ENCODE results near the gene NOL4. TPM values are rescaled to one million over a fixed set of nuclear protein-coding genes. Genes with fewer than 3 reads are reported as not detected.
A peak's percentile ranks its signal among the peaks of the same experiment; 100 is the strongest.

NOL4 gene
- total and polyA plus RNA-seq, 10 of the 15 experiments (the other 5 are each of a cell fraction or from before 2014, with no cell fraction given) = 1.3 to 10.0 (median 6.3) TPM

- Histone ChIP-seq H3K36me3 (ENCODE audit: control insufficient read depth in 2 of 2, insufficient read depth in 2 of 2, low read length in 1 of 2) (no peaks in the 10 kb centered on the region), H3K4me2 (ENCODE audit: control insufficient read depth, insufficient read depth) (no peak overlapping the region), H3K27me3 (replicated peaks in 1 of 2; ENCODE audit: control insufficient read depth in 2 of 2, insufficient read depth in 2 of 2, low read length in 1 of 2) (no peaks in the 10 kb centered on the region), H4K20me1 (ENCODE audit: control insufficient read depth, insufficient read depth) (no peaks in the 10 kb centered on the region), H3K79me2 (ENCODE audit: control insufficient read depth, insufficient read depth, low read length) (no peaks in the 10 kb centered on the region), H3K9me3 (replicated peaks; ENCODE audit: control insufficient read depth, insufficient read depth, low read length) (no peaks in the 10 kb centered on the region), H2AFZ (ENCODE audit: control insufficient read depth, low read depth, low read length) (no peak overlapping the region), H3K4me3 (no peak overlapping the region), H3K4me1 (ENCODE audit: control insufficient read depth, insufficient read depth, low read length) (no peaks in the 10 kb centered on the region), H3K27ac (ENCODE audit: control insufficient read depth, insufficient read depth) (no peak overlapping the region), H3K9ac (ENCODE audit: control insufficient read depth, insufficient read depth, low read length) (no peak overlapping the region)
- ChIA-PET POLR2A (interaction anchor here (1.1 to 1.8 kb wide), 2 partner anchors 13 to 22 kb away, joined by 6 read pairs; no protein-coding TSS in a partner anchor), RAD21 (ENCODE audit: unreplicated experiment) (interaction anchor here (0.7 kb wide), 1 partner anchor 156 kb away, joined by 3 read pairs; no protein-coding TSS in a partner anchor), CTCF (interaction anchor here (1.0 kb wide), 1 partner anchor 85 kb away, joined by 4 read pairs; no protein-coding TSS in a partner anchor), SMC1A (ENCODE audit: uncharacterized antibody, unreplicated experiment) (interaction anchor here (0.8 to 1.9 kb wide), 4 partner anchors 13 to 85 kb away, joined by 3 to 8 read pairs (median 6); no protein-coding TSS in a partner anchor)
- intact Hi-C loops (cut with micrococcal nuclease; ENCODE audit: unreplicated experiment) = no loop called here
- ATAC-seq = peak; percentile 52
- in situ Hi-C loops (cut with MboI) = no loop called here
- DNase-seq (ENCODE audit: low read depth, low spot score) = no peak
- no peak for FAIRE-seq
- no TSS peak for BruUV-seq (replicated peaks)
- TF ChIP-seq YBX1 (IDR thresholded peaks at IDR 0.05) (no peak), ZSCAN29 (IDR thresholded peaks at IDR 0.05) (no peak), ZBTB33 (IDR thresholded peaks at IDR 0.05) (no peak), PBX3 (IDR thresholded peaks at IDR 0.05; ENCODE audit: insufficient replicate concordance, low read depth, low read length) (no peak), HCFC1 (IDR thresholded peaks at IDR 0.05; ENCODE audit: low read length) (no peak), ZNF384 (IDR thresholded peaks at IDR 0.05; ENCODE audit: borderline replicate concordance, low read depth, low read length) (no peak), MTA2 (IDR thresholded peaks at IDR 0.05; ENCODE audit: low read depth) (no peak), MEF2B (IDR thresholded peaks at IDR 0.05; ENCODE audit: partially characterized antibody, poor library complexity, severe bottlenecking) (peak; percentile 66), CBX3 (IDR thresholded peaks at IDR 0.05; ENCODE audit: borderline replicate concordance, low read depth) (no peak), ATF7 (IDR thresholded peaks at IDR 0.05; ENCODE audit: low read depth) (no peak), TCF3 (IDR thresholded peaks at IDR 0.05; ENCODE audit: borderline replicate concordance, insufficient read depth, low read depth, low read length) (no peak), SUPT20H (IDR thresholded peaks at IDR 0.05; ENCODE audit: borderline replicate concordance, control insufficient read depth, low read depth, low read length) (no peak)
- TF ChIP-seq, protein P1, sequence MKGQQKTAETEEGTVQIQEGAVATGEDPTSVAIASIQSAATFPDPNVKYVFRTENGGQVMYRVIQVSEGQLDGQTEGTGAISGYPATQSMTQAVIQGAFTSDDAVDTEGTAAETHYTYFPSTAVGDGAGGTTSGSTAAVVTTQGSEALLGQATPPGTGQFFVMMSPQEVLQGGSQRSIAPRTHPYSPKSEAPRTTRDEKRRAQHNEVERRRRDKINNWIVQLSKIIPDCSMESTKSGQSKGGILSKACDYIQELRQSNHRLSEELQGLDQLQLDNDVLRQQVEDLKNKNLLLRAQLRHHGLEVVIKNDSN (IDR thresholded peaks at IDR 0.05; ENCODE audit: borderline replicate concordance, extremely low read length, insufficient read depth, low read depth, low read length) = no peak
- TF ChIP-seq, protein P2, sequence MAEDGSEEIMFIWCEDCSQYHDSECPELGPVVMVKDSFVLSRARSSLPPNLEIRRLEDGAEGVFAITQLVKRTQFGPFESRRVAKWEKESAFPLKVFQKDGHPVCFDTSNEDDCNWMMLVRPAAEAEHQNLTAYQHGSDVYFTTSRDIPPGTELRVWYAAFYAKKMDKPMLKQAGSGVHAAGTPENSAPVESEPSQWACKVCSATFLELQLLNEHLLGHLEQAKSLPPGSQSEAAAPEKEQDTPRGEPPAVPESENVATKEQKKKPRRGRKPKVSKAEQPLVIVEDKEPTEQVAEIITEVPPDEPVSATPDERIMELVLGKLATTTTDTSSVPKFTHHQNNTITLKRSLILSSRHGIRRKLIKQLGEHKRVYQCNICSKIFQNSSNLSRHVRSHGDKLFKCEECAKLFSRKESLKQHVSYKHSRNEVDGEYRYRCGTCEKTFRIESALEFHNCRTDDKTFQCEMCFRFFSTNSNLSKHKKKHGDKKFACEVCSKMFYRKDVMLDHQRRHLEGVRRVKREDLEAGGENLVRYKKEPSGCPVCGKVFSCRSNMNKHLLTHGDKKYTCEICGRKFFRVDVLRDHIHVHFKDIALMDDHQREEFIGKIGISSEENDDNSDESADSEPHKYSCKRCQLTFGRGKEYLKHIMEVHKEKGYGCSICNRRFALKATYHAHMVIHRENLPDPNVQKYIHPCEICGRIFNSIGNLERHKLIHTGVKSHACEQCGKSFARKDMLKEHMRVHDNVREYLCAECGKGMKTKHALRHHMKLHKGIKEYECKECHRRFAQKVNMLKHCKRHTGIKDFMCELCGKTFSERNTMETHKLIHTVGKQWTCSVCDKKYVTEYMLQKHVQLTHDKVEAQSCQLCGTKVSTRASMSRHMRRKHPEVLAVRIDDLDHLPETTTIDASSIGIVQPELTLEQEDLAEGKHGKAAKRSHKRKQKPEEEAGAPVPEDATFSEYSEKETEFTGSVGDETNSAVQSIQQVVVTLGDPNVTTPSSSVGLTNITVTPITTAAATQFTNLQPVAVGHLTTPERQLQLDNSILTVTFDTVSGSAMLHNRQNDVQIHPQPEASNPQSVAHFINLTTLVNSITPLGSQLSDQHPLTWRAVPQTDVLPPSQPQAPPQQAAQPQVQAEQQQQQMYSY (CRISPR knock-in tag; IDR thresholded peaks at IDR 0.05) = no peak
Observed at GRCh38 chr18:34207344-34207851, 17.3 kb downstream of the NOL4 start.
